HG03108 (cell line): ENCODE results near the gene SERP2.

Experiments
- ATAC-seq: cut with Tn5 transposase; IDR thresholded peaks from one replicate; pipeline ENCODE4 v1.9.1; 2021; ENCODE audit warnings: moderate library complexity; ENCODE audit not compliant: unreplicated experiment

SERP2 gene

DNA sequence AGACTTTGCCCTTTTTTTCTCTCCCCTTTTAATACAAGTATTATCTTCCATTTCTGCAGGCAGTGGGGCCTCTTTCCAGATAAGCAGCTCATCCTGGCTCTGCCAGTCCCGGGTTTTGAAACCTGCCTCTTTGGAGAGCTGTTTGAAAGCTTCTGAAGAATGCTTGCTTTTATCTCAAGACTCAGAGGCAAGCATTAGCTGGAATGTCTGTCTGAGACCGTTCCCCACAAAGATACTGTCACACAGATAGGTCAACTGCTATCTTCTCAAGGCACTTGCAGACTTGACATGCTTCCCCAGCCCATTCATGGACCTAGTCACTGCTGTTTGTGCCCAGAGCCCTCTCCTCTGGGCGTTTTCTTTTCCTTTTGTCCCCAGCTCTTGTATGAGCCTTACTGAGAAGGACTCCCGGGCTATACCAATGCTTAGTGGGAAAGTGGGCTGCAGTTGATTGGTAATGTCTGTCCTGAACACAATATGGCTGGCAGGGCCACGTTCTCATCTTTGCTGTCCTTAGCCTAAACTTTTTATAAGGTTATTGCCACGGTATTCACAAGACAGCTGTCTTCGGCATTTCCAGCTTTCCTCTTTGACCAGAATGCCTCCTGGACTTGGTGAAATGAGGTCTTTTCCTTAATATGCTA lies 13.4 kb downstream of the SERP2 start:
- ATAC-seq = no peak

GRCh38 chr13:44388427-44389059 lies 14.9 kb downstream of the SERP2 start:
- ATAC-seq = no peak

DNA sequence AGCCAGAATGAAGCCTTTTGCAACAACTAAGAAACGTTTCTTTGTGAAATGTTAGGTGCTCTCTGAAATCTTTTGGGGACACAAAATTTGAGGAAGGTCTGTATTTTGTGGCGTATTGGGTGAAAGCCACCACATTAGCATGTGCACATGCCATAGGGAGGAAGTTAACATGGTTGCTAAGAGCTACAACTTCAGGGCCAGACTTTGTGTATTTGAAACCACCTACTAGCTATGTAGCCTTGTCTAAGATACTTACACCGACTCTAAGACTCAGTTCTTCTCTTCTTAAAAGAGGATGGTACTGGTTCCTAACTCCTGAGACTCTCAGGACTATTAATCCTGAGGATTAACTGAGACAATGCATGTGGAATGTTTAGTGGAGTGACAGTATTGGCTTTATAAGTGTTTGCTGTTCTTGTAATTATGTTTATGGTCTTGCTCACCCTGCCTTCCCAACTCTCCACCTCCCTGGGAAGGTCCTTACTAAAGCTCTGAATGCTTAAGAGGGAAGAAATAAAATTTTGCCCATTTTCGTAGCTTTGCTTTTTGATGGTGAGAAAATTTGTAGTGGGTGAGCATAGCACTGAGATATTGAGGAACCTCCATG lies 15.5 kb downstream of the SERP2 start:
- ATAC-seq = no peak

DNA sequence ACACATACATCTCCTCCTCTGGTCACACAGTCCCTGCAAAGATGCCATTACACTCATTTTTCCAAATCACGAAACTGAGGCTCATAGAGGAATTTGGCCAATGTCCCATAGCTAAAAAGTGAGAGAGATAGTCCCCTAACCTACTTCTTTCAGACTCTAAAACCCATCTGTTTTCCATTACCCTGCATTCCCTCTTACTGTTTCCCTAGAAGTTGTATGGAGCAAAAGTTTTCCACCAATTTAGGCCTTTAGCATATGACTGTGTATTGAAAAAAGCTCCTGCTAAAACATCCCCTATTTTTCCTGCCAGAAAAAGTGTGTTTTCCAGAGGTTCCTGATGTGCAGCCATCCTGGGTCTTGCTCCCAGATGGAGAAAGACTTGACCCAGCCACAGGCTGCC lies 16.3 kb downstream of the SERP2 start:
- no peak for ATAC-seq

GRCh38 chr13:44393391-44393790 lies 19.8 kb downstream of the SERP2 start:
- no peak for ATAC-seq

- no peak for ATAC-seq
Observed at GRCh38 chr13:44394658-44395057, 21.0 kb downstream of the SERP2 start.

GRCh38 chr13:44395976-44396694 lies 22.5 kb downstream of the SERP2 start:
- ATAC-seq = no peak

DNA sequence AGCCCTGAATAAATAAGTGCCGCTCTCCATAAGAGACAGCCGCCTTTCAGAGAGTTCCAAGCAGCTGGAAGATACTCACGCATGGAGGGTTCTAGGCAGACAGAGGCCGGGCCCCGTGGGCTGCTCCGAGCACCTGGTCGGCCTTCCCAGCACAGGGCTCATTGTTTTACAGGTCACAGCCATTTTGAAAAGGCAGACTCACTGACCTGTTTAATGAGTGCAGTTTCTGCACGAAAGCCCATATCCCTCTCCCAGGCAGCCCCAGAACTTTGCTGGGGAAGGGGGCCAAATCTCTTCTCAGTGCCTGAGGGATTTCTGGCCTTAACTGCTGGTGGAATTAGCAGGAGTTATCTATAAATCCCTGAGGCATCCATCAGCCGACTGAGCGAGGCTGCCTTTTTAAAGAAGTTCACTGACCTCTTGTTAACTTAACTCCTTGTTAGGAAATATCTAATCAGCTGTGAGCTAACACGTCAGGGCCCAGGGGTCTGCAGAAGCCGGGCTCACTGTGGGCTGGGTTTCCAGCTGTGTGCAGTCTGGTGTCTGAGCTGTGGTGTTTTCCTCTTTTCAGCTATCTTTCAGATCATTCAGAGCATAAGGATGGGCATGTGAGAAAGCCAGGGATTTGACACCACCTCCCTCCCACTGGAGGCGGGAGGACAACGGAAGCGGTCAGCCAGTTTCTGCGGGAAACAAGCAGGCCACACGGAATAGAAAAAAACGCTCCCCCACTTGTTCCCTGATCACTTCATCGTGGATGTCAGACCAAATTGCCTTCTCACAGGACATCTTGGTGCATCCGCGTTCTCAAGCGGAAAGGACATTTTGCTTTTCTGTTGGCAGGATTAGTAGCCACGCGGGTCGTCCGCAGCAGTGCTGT lies 23.3 kb downstream of the SERP2 start:
- ATAC-seq = no peak

DNA sequence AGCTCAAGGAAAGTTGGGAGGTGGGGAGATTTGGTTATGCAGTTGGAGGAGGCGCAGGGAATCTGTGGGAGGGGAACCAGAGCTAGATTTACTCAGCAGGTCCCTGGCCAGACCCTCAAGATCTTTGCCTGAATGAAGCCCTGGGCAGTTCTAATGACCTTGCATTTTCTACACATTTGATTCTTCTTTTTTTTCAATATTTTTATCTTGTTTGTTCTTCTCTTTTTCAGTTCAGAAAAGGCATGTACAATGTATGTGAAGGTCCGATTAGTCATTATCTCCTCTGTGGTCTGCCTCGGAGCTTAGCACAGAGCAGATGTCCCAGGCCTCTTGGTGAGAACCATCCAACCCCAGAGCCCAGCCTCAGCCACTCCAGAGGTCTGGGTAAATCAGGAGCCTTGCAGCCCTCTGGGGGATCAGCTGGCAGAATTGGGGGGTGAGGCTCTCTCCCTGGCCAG lies 24.2 kb downstream of the SERP2 start:
- ATAC-seq = no peak

DNA sequence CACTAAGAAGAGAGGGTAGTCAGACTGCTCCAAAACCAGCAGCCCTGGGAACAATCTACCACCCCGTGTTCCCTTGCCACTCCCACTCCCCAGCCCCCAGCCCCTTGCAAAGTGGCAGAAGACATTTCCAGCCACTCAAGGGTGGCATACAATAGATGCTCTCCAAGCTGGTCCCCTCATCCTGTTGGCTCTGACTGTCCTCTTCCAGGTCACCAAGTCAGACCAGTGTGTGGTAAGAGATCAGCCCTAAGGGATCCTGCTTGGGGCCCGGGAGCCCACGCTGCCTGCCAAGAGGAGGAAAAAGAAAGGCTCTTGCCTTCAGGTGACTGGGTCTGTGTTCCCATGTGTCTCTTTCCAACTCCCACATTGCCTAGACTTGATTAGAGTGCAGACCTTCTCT lies 25.0 kb downstream of the SERP2 start:
- no peak for ATAC-seq

DNA sequence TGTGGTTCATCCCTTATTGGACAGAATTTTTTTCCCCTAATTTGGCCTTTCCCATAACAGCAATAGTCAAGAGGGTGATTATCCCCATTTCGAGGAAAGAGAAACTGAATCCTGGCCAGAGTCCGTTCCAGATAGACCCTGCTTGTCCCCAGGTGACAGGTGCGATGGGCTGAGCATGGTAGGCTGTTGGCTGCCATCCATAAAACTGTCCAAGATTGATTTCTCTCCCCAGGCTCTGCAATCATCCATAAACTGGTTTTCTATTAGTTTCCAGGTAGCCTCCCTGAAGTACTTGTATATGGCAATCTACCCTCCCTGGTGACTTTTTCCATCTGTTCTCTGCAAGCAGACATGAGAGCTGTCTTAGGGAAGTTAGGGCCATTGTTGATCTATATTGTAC lies 25.4 kb downstream of the SERP2 start:
- ATAC-seq = no peak

DNA sequence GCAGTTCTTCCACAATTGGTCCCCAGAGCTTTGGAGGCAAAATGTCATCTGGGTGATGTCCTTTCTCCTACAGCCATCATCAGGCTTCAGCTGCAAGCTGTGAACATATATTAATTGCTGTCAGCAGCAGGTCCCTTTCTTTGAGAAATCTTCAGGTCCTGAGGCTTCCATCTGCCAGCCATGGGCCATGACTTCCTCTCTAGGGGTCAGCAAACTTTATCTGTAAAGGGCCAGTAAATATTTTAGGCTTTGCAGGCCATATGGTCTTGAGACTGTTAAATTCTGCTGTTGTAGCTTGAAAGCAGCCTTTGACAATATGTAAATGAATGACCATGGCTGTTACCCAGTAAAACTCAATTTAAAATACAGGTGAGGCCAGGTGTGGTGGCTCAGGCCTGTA lies 27.1 kb downstream of the SERP2 start:
- no peak for ATAC-seq

- ATAC-seq = no peak
Observed at GRCh38 chr13:44401577-44401976, 28.0 kb downstream of the SERP2 start.

- no peak for ATAC-seq
Observed at GRCh38 chr13:44402899-44403445, 29.3 kb downstream of the SERP2 start.

GRCh38 chr13:44403461-44404056 lies 29.9 kb downstream of the SERP2 start:
- no peak for ATAC-seq

GRCh38 chr13:44404261-44405132 lies 30.9 kb downstream of the SERP2 start:
- no peak for ATAC-seq

DNA sequence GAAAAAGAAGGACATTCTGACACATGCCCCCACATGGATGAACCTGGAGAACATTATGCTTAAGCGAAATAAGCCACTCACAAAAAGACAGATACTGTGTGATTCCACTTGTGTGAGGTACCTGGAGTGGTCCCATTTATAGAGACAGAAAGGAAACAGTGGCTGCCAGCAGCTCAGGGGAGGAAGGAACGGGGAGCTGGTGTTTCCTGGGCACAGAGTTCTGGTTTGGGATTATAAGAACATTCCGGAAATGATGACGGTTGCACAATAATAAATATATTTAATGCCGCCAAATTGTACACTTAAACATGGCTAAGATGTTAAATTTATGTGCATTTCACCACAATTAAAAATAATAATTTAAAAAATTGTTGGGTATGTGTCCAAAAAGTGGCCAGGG lies 33.0 kb downstream of the SERP2 start:
- no peak for ATAC-seq

GRCh38 chr13:44407379-44407778 lies 33.8 kb downstream of the SERP2 start:
- no peak for ATAC-seq

DNA sequence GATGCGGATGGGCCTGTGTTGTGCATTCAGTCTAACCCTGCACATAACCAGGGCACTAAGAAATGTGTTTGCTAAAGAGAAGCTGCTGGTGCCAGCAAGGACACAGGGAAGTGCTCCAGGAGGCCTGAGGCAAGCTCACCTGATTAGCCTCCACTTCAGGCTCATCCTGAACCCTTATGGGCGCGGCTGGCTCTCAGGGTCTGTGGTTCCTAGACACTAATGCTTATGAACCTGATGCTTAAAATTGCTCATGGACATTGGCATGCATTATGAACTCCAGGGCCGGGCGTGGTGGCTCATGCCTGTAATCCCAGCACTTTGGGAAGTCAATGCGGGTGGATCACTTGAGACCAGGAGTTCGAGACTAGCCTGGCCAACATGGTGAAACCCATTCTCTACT lies 34.3 kb downstream of the SERP2 start:
- no peak for ATAC-seq
